Measurements from ENCODE around the gene ADAMTS16. TPM values are rescaled to one million over a fixed set of nuclear protein-coding genes. Genes with fewer than 3 reads are reported as not detected.

ADAMTS16 gene
- total RNA-seq, 2 experiments from 2014 or later, result not detected

DNA sequence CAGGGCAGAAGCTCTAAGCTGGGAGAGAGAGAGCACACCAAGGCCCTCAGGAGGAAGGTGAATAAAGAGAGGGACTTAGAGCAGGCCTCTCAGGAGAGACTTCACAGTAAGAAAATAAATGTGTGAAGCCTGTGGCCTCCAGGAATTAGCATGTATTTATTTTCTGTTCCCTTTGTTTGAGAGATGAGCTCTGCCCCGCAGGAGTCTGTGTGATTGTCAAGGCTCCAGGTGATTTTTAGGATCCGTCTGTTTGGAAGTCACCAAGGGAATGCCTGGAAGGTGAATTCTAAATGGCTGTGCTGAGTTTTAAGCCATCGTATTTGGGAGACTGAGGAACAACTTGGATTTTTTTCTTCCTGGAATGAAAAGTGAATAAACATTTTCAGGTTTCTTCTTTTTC is 174.0 kb downstream of the ADAMTS16 start:
- Mint-ChIP-seq H3K36me3 (ENCODE audit: low read depth) (no peaks in the 10 kb centered on the region), H3K27ac (no peak overlapping the region), H3K27me3 (no peaks in the 10 kb centered on the region), H3K4me3 (no peak overlapping the region), H3K9me3 (no peaks in the 10 kb centered on the region), H3K4me1 (ENCODE audit: low read depth) (no peaks in the 10 kb centered on the region)
- POLR2A ChIA-PET, result no interaction called here
- Histone ChIP-seq H3K36me3 (ENCODE audit: insufficient read depth, low read length) (no peaks in the 10 kb centered on the region), H3K4me1 (ENCODE audit: insufficient read depth, low read length) (no peaks in the 10 kb centered on the region), H3K9me3 (ENCODE audit: control insufficient read depth in 1 of 2, insufficient read depth in 1 of 2, low read length in 2 of 2) (peaks cover 0 to 13% of the 10 kb centered on the region in 2 experiments), H3K27me3 (ENCODE audit: control insufficient read depth in 1 of 2, insufficient read depth in 2 of 2, low read length in 2 of 2) (no peaks in the 10 kb centered on the region), H3K27ac (ENCODE audit: low read depth in 1 of 2, low read length in 2 of 2) (no peak overlapping the region), H3K4me3 (ENCODE audit: low read length) (no peak overlapping the region)
- CTCF ChIA-PET, result no interaction called here
- intact Hi-C loops (cut with DNase I, micrococcal nuclease), result no loop called here
- DNase-seq, result no peak
- no peak for ATAC-seq (ENCODE audit: poor library complexity)
- no peak for TF ChIP-seq CTCF (IDR thresholded peaks at IDR 0.05)

GRCh38 chr5:5314626-5315025 is 174.5 kb downstream of the ADAMTS16 start:
- ChIA-PET CTCF (no interaction called here), POLR2A (no interaction called here)
- Mint-ChIP-seq H3K4me3 (no peak overlapping the region), H3K36me3 (ENCODE audit: low read depth) (no peaks in the 10 kb centered on the region), H3K4me1 (ENCODE audit: low read depth) (no peaks in the 10 kb centered on the region), H3K9me3 (no peaks in the 10 kb centered on the region), H3K27ac (no peak overlapping the region), H3K27me3 (no peaks in the 10 kb centered on the region)
- H3K27ac ChIP-seq (ENCODE audit: low read depth in 1 of 2, low read length in 2 of 2), result no peak overlapping the region
- no peak overlapping the region for H3K4me3 ChIP-seq (ENCODE audit: low read length)
- no peak for TF ChIP-seq CTCF (IDR thresholded peaks at IDR 0.05)
- no peaks in the 10 kb centered on the region for H3K27me3 ChIP-seq (ENCODE audit: control insufficient read depth in 1 of 2, insufficient read depth in 2 of 2, low read length in 2 of 2)
- H3K36me3 ChIP-seq (ENCODE audit: insufficient read depth, low read length), result no peaks in the 10 kb centered on the region
- H3K9me3 ChIP-seq (ENCODE audit: control insufficient read depth in 1 of 2, insufficient read depth in 1 of 2, low read length in 2 of 2), result peaks cover 0 to 18% of the 10 kb centered on the region in 2 experiments
- intact Hi-C loops (cut with DNase I, micrococcal nuclease), result no loop called here
- no peaks in the 10 kb centered on the region for H3K4me1 ChIP-seq (ENCODE audit: insufficient read depth, low read length)
- DNase-seq (no peak), ATAC-seq (ENCODE audit: poor library complexity) (no peak)

GRCh38 chr5:5315068-5315980 is 175.2 kb downstream of the ADAMTS16 start:
- Histone ChIP-seq H3K36me3 (ENCODE audit: insufficient read depth, low read length) (no peaks in the 10 kb centered on the region), H3K27ac (ENCODE audit: low read depth in 1 of 2, low read length in 2 of 2) (no peak overlapping the region), H3K27me3 (ENCODE audit: control insufficient read depth in 1 of 2, insufficient read depth in 2 of 2, low read length in 2 of 2) (no peaks in the 10 kb centered on the region), H3K4me3 (ENCODE audit: low read length) (no peak overlapping the region), H3K4me1 (ENCODE audit: insufficient read depth, low read length) (no peaks in the 10 kb centered on the region), H3K9me3 (ENCODE audit: control insufficient read depth in 1 of 2, insufficient read depth in 1 of 2, low read length in 2 of 2) (peaks cover 0 to 23% of the 10 kb centered on the region in 2 experiments)
- H3K27me3 Mint-ChIP-seq, result no peaks in the 10 kb centered on the region
- no peak for TF ChIP-seq CTCF (IDR thresholded peaks at IDR 0.05)
- H3K36me3 Mint-ChIP-seq (ENCODE audit: low read depth), result no peaks in the 10 kb centered on the region
- ChIA-PET CTCF (no interaction called here), POLR2A (no interaction called here)
- intact Hi-C loops (cut with DNase I, micrococcal nuclease), result no loop called here
- no peak overlapping the region for H3K4me3 Mint-ChIP-seq
- ATAC-seq (ENCODE audit: poor library complexity) (no peak), DNase-seq (no peak)
- H3K4me1 Mint-ChIP-seq (ENCODE audit: low read depth), result no peaks in the 10 kb centered on the region
- no peak overlapping the region for H3K27ac Mint-ChIP-seq
- H3K9me3 Mint-ChIP-seq, result no peaks in the 10 kb centered on the region

Measured in CD4-positive, alpha-beta T cell (primary cell).